ENCODE data around the gene DSE.

DSE gene

GRCh38 chr6:116447496-116448011 lies 76.8 kb downstream of the DSE start:
- H3K27me3 ChIP-seq (replicated peaks; ENCODE audit: control insufficient read depth, insufficient read depth, low read length), result no peaks in the 10 kb centered on the region
- H3K36me3 ChIP-seq (ENCODE audit: control insufficient read depth, insufficient read depth, low read length, severe bottlenecking), result no peaks in the 10 kb centered on the region
- H3K9me3 ChIP-seq (ENCODE audit: control insufficient read depth, low read length), result no peaks in the 10 kb centered on the region
- H3K4me1 ChIP-seq (ENCODE audit: control insufficient read depth, insufficient read depth, low read length), result peaks cover 39% of the 10 kb centered on the region
- peak overlapping the region; percentile 65 for H3K4me3 ChIP-seq (ENCODE audit: low read length)
- peak overlapping the region; percentile 72 for H3K9ac ChIP-seq (ENCODE audit: low read length)
- DNase-seq (ENCODE audit: low read depth), result peak; percentile 95

- Histone ChIP-seq H3K4me3 (ENCODE audit: low read length) (no peak overlapping the region), H3K9me3 (ENCODE audit: control insufficient read depth, low read length) (no peaks in the 10 kb centered on the region), H3K27me3 (replicated peaks; ENCODE audit: control insufficient read depth, insufficient read depth, low read length) (no peaks in the 10 kb centered on the region), H3K36me3 (ENCODE audit: control insufficient read depth, insufficient read depth, low read length, severe bottlenecking) (no peaks in the 10 kb centered on the region), H3K9ac (ENCODE audit: low read length) (no peak overlapping the region), H3K4me1 (ENCODE audit: control insufficient read depth, insufficient read depth, low read length) (peaks cover 29% of the 10 kb centered on the region)
- no peak for DNase-seq (ENCODE audit: low read depth)
Observed at GRCh38 chr6:116449565-116449964, 78.8 kb downstream of the DSE start.

- Histone ChIP-seq H3K9me3 (ENCODE audit: control insufficient read depth, low read length) (no peaks in the 10 kb centered on the region), H3K4me3 (ENCODE audit: low read length) (no peak overlapping the region), H3K27me3 (replicated peaks; ENCODE audit: control insufficient read depth, insufficient read depth, low read length) (no peaks in the 10 kb centered on the region), H3K36me3 (ENCODE audit: control insufficient read depth, insufficient read depth, low read length, severe bottlenecking) (no peaks in the 10 kb centered on the region), H3K4me1 (ENCODE audit: control insufficient read depth, insufficient read depth, low read length) (peaks cover 22% of the 10 kb centered on the region), H3K9ac (ENCODE audit: low read length) (no peak overlapping the region)
- DNase-seq (ENCODE audit: low read depth), result no peak
Observed at GRCh38 chr6:116450185-116450710, 79.5 kb downstream of the DSE start.

GRCh38 chr6:116450769-116451740 lies 80.3 kb downstream of the DSE start:
- no peaks in the 10 kb centered on the region for H3K9me3 ChIP-seq (ENCODE audit: control insufficient read depth, low read length)
- DNase-seq (ENCODE audit: low read depth), result no peak

GRCh38 chr6:116451916-116452315 lies 81.2 kb downstream of the DSE start:
- Histone ChIP-seq H3K9ac (ENCODE audit: low read length) (no peak overlapping the region), H3K9me3 (ENCODE audit: control insufficient read depth, low read length) (no peaks in the 10 kb centered on the region), H3K36me3 (ENCODE audit: control insufficient read depth, insufficient read depth, low read length, severe bottlenecking) (no peaks in the 10 kb centered on the region), H3K4me1 (ENCODE audit: control insufficient read depth, insufficient read depth, low read length) (peaks cover 14% of the 10 kb centered on the region), H3K27me3 (replicated peaks; ENCODE audit: control insufficient read depth, insufficient read depth, low read length) (no peaks in the 10 kb centered on the region), H3K4me3 (ENCODE audit: low read length) (no peak overlapping the region)
- no peak for DNase-seq (ENCODE audit: low read depth)

More at GRCh38 chr6:116450769-116451740, 80.3 kb downstream of the DSE start:
- Histone ChIP-seq H3K4me3 (ENCODE audit: low read length) (no peak overlapping the region), H3K9ac (ENCODE audit: low read length) (no peak overlapping the region), H3K4me1 (ENCODE audit: control insufficient read depth, insufficient read depth, low read length) (peaks cover 21% of the 10 kb centered on the region), H3K36me3 (ENCODE audit: control insufficient read depth, insufficient read depth, low read length, severe bottlenecking) (no peaks in the 10 kb centered on the region), H3K27me3 (replicated peaks; ENCODE audit: control insufficient read depth, insufficient read depth, low read length) (no peaks in the 10 kb centered on the region)

GRCh38 chr6:116452531-116452930 lies 81.8 kb downstream of the DSE start:
- Histone ChIP-seq H3K4me1 (ENCODE audit: control insufficient read depth, insufficient read depth, low read length) (peaks cover 9% of the 10 kb centered on the region), H3K9ac (ENCODE audit: low read length) (no peak overlapping the region), H3K27me3 (replicated peaks; ENCODE audit: control insufficient read depth, insufficient read depth, low read length) (no peaks in the 10 kb centered on the region)

GRCh38 chr6:116456106-116456505 lies 85.4 kb downstream of the DSE start:
- H3K9ac ChIP-seq (ENCODE audit: low read length), result no peak overlapping the region
- H3K4me3 ChIP-seq (ENCODE audit: low read length), result no peak overlapping the region
- H3K27me3 ChIP-seq (replicated peaks; ENCODE audit: control insufficient read depth, insufficient read depth, low read length), result no peaks in the 10 kb centered on the region
- H3K9me3 ChIP-seq (ENCODE audit: control insufficient read depth, low read length), result no peaks in the 10 kb centered on the region
- DNase-seq (ENCODE audit: low read depth), result no peak
- H3K4me1 ChIP-seq (ENCODE audit: control insufficient read depth, insufficient read depth, low read length), result no peaks in the 10 kb centered on the region
- H3K36me3 ChIP-seq (ENCODE audit: control insufficient read depth, insufficient read depth, low read length, severe bottlenecking), result no peaks in the 10 kb centered on the region

More at GRCh38 chr6:116452531-116452930, 81.8 kb downstream of the DSE start:
- H3K36me3 ChIP-seq (ENCODE audit: control insufficient read depth, insufficient read depth, low read length, severe bottlenecking), result no peaks in the 10 kb centered on the region
- H3K9me3 ChIP-seq (ENCODE audit: control insufficient read depth, low read length), result no peaks in the 10 kb centered on the region
- no peak for DNase-seq (ENCODE audit: low read depth)
- no peak overlapping the region for H3K4me3 ChIP-seq (ENCODE audit: low read length)

GRCh38 chr6:116456927-116457326 lies 86.2 kb downstream of the DSE start:
- Histone ChIP-seq H3K4me1 (ENCODE audit: control insufficient read depth, insufficient read depth, low read length) (no peaks in the 10 kb centered on the region), H3K9me3 (ENCODE audit: control insufficient read depth, low read length) (no peaks in the 10 kb centered on the region), H3K4me3 (ENCODE audit: low read length) (no peak overlapping the region), H3K36me3 (ENCODE audit: control insufficient read depth, insufficient read depth, low read length, severe bottlenecking) (no peaks in the 10 kb centered on the region), H3K27me3 (replicated peaks; ENCODE audit: control insufficient read depth, insufficient read depth, low read length) (no peaks in the 10 kb centered on the region), H3K9ac (ENCODE audit: low read length) (no peak overlapping the region)
- no peak for DNase-seq (ENCODE audit: low read depth)

- peaks cover 5% of the 10 kb centered on the region for H3K4me1 ChIP-seq (ENCODE audit: control insufficient read depth, insufficient read depth, low read length)
- H3K36me3 ChIP-seq (ENCODE audit: control insufficient read depth, insufficient read depth, low read length, severe bottlenecking), result no peaks in the 10 kb centered on the region
- no peak overlapping the region for H3K4me3 ChIP-seq (ENCODE audit: low read length)
- H3K9me3 ChIP-seq (ENCODE audit: control insufficient read depth, low read length), result no peaks in the 10 kb centered on the region
- no peak for DNase-seq (ENCODE audit: low read depth)
- H3K27me3 ChIP-seq (replicated peaks; ENCODE audit: control insufficient read depth, insufficient read depth, low read length), result no peaks in the 10 kb centered on the region
- H3K9ac ChIP-seq (ENCODE audit: low read length), result no peak overlapping the region
Observed at GRCh38 chr6:116458264-116458663, 87.5 kb downstream of the DSE start.

- DNase-seq (ENCODE audit: low read depth), result no peak
- Histone ChIP-seq H3K9ac (ENCODE audit: low read length) (no peak overlapping the region), H3K4me3 (ENCODE audit: low read length) (no peak overlapping the region), H3K36me3 (ENCODE audit: control insufficient read depth, insufficient read depth, low read length, severe bottlenecking) (no peaks in the 10 kb centered on the region), H3K4me1 (ENCODE audit: control insufficient read depth, insufficient read depth, low read length) (peaks cover 5% of the 10 kb centered on the region), H3K27me3 (replicated peaks; ENCODE audit: control insufficient read depth, insufficient read depth, low read length) (no peaks in the 10 kb centered on the region), H3K9me3 (ENCODE audit: control insufficient read depth, low read length) (no peaks in the 10 kb centered on the region)
Observed at GRCh38 chr6:116459927-116460326, 89.2 kb downstream of the DSE start.

GRCh38 chr6:116461331-116461931 lies 90.7 kb downstream of the DSE start, which contains the start of gene CALHM6:
CALHM6 (plus strand) TSS chr6:116461375; CDS start chr6:116461930, 555 bp downstream.
- Histone ChIP-seq H3K9ac (ENCODE audit: low read length) (peak within 1 kb of the TSS; percentile 37), H3K4me3 (ENCODE audit: low read length) (peak within 1 kb of the TSS; percentile 78), H3K9me3 (ENCODE audit: control insufficient read depth, low read length) (no peaks in the 10 kb centered on the region), H3K36me3 (ENCODE audit: control insufficient read depth, insufficient read depth, low read length, severe bottlenecking) (no peaks in the 10 kb centered on the region), H3K27me3 (replicated peaks; ENCODE audit: control insufficient read depth, insufficient read depth, low read length) (no peaks in the 10 kb centered on the region), H3K4me1 (ENCODE audit: control insufficient read depth, insufficient read depth, low read length) (peaks cover 5% of the 10 kb centered on the region)
- no peak for DNase-seq (ENCODE audit: low read depth)
